Daoy (cell line): ENCODE results near the gene PTX4. TPM values are rescaled to one million over a fixed set of nuclear protein-coding genes. Genes with fewer than 3 reads are reported as not detected.

ENCODE experiments used
- DNase-seq: peaks from one replicate; pipeline ENCODE4 v3.0.0-alpha.2; 2015; ENCODE audit warnings: low read depth
- total RNA-seq: library from RNA; depleted of rRNA; stranded (reverse); fragments of >200 nt; shearing (Covaris generic); gene quantifications from 2 replicates; pipeline ENCODE4 v1.2.3, GENCODE V29; 2014

Gene PTX4
- total RNA-seq, 1 experiment from 2014 or later, result not detected

DNA sequence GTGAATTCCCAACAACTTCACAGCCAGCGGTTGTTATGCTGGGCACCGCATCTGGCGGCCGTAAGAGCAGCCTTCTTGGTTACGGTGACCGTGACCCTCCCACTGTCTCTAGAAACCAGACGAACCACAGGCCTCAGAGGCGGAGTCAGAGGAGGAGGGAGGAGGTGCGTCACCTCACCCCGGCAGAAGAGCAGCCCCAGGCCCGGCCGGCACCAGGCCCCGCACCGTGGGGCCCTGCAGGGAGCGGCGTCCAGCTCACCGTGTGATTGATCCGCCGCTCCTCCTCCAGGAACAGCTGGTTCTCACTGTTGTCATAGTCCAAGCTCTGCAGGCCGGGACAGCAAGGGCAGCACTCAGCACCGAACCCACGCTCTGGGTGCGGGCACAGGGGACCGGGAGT lies 27.6 kb downstream of the PTX4 start:
- no peak for DNase-seq

DNA sequence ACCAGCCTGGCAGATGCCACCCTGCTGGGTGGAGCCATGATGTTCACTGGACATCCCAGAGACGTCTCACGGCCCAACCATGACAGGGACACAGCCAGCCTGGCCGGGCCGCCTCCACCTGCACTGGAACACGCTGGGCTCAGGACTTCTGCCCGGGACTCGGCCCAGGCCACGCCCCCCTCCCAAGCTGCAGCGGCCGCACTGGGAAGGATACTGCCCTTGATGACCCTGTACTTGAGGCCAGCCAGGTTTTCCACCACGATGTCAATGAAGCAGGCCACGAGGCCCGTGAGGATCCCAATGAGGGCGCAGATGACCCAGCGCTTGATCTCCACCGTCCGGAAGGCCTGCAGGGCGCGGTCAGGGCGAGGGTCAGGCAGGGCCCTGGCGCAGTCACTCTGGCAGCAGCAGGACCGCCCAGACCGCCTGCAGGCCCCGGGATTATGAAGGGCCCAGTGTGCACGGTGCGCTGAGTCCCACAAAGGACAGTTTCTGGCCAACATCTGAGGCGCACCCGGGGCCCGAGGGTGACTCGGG lies 28.1 kb downstream of the PTX4 start:
- DNase-seq, result no peak

DNA sequence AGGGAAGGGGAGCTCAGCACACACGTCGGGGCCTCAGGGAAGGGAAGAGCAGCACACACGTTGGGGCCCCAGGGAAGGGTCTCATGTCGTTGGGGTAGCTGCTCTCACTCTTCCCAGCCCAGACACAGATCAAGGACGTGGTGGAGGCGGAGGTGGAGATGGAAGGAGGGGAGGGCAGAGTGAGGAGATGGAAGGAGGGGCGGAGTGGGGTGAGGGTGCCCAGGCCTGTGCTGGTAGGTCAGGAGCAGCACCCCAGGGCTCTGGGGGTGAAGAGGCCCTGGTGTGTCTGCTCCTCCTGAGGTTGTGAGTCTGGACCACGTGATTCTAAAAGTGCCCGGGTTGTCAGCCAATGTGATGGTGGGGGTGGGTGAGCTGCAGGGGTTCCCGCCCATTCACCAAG lies 28.8 kb downstream of the PTX4 start:
- no peak for DNase-seq

DNA sequence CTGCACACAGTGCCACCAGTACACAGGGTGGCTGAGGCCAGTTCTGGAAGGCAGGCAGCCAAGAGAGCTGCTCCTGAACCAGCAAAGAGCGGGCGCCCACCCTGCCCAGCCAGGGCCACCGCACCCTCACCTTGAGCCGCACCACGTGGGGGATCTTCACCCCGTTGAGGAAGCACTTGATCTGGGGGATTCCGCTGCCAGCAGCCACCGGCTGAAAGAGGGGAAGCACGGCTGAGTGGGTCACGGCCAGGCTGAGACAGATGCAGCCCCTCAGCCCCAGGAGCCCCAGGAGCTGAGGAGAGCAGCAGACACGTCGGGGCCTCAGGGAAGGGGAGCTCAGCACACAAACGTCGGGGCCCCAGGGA lies 29.8 kb downstream of the PTX4 start:
- DNase-seq, result no peak

- DNase-seq, result no peak
These were observed 30.3 kb downstream of the PTX4 start for GRCh38 chr16:1458336-1458976.

- no peak for DNase-seq
These were observed 31.1 kb downstream of the PTX4 start for GRCh38 chr16:1457489-1458245.

GRCh38 chr16:1456951-1457350 lies 31.8 kb downstream of the PTX4 start:
- no peak for DNase-seq

- DNase-seq, result no peak
These were observed 33.3 kb downstream of the PTX4 start for GRCh38 chr16:1455190-1456171.

DNA sequence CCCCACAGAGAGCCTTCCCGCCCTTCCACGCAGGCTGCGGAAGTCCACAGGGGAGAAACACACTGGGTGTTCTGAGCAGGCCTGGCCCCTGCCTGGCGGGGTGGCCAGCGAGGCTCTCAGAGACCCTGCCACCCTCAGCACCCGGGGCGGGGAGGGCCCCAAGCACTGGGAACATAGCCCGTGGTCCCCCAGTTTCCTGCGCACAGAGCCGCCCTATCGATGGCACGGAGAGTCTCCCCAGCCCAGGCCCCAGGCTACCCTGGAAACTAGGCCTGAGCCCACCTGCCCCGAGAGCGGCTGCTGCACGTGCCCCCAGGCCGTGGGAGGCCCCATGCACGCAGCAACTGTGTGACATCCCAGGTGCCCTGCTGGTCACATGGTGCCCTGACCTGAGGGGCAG lies 34.2 kb downstream of the PTX4 start:
- no peak for DNase-seq

- no peak for DNase-seq
These were observed 35.4 kb downstream of the PTX4 start for GRCh38 chr16:1453316-1453715.

DNA sequence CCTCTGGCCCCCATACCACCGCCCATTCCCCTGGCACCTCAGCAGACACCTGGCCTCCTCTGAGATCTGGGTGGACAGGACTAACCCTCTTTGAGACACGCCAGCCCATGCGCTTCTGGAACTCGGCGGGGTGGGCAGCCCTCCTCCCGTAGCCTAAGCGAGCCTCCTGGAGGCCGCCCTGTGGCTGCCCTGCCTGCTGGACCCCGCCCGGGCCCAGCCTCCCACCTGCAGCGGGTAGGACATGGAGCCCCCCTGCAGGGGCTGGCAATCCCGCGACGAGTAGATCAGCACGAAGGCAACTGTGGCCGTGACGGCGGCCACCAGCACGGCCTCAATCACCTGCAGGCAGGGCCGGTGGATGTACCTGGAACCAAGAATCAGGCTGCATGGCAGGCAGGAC lies 36.2 kb downstream of the PTX4 start:
- DNase-seq, result no peak

DNA sequence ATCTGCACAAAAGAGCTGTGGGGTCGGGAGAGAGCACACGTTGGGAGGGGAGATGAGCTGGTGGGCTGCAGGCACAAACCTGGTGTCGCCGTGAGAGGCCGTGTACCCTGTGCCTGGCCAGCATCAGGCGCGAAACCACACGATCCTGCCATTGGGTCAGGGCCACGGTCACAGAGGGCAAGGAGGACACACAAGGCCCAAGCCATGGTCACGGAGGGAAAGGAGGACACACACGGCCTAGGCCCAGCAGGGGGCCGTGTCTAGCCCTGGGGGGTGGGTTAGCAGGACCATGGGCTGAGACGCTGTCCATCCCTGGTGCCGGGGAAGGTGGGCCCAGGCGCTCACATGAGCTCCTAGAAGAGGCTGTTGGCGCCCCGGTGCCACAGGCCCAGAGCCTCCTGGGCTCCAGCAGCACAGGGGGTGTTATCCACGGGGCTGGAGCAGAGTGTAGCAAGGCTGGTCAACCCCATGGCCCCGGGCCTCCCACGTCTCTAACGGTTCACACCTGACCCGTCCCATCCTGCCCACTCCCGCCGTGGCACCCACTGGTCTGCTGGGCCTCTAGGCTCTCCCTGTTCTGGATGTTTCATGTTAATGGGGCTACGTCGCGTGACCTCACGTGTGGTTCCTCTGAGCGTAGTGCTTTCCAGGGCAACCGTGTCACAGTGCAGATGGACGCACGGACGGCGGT lies 36.9 kb downstream of the PTX4 start:
- no peak for DNase-seq

DNA sequence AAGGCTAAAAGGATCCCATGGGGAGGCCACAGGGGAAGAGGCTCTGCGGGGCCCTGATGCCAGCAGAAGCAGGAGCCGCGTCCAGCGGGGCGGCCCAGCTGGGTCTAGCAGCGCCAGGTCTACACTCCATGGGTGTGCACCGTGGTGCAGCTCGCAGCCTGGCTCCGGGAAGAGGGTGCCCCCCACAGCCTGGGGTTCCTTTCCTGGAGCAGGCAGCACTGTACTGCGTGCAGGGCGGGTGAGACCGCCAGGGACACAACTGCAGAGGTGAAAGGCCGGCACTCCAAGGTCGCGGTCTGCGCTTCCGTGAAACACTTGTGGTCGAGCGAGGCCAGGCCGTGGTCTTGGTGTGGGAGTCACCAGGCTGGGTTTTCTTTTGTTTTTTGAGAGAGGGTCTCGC lies 37.9 kb downstream of the PTX4 start:
- no peak for DNase-seq

DNA sequence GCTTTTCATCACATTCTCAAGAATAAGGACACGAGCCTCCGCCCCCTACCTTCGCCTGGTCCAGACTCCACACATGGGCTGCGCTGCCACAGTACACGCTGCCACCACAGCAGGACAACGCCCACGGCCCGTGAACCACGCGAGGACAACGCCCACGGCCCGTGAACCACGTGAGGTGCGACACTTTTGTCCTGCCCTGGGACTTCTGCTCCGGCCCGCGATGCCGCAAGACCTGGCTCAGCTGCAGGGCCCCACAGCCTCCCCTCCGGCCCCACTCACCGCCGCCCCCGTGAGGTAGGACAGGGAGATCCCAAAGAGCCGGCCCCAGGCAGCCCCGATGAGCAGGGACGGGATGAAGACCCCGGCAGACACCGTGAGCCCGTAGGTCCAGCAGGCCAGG lies 38.5 kb downstream of the PTX4 start:
- DNase-seq, result no peak

DNA sequence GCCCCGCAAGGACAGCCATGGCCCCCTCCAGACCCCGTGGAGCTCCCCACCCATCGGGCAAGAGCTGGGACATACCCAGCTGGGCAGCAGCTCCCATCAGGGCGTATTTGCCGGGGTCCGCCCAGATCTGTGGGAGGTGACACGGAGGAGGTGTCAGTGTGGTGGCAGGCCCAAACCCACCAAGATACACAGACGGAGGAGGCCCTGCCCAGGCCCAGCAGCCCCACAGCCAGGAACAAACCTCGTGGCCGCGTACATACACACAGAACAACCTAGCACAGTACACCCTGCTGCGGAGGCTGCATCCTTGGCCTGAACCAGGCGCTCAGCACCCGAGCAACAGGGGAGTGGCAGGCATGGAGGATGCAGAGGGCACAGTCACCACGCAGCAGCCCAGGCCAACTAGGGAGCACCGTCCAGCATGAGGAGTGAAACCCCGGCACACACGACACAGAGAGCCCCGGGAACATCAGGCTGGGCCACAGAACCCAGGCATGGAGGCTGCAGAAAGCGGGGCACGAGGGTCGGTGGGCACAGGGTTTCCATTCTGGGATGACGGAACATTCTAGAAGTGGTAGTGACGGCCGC lies 39.4 kb downstream of the PTX4 start:
- no peak for DNase-seq

- no peak for DNase-seq
These were observed 40.1 kb downstream of the PTX4 start for GRCh38 chr16:1448536-1449116.

DNA sequence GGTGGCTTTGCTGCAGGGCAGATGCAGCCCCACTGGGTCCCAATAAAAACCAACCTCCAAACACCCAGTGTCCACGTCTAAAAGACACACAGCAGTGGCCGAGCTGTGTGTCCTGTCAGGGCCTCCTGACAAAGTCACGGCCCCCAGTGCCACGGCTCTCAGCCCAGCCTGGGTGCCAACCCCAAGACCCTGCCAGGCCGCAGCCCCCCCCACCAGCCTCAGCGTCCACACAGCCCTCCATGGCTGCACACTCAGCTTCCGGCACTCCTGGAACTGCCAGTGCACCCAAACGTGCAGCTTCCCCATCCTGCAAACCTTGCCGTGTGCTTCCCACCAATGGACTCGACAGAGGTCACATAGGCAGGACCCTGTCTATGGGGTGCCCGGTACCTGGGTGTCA lies 40.8 kb downstream of the PTX4 start:
- DNase-seq, result no peak

GRCh38 chr16:1446296-1447080 lies 42.3 kb downstream of the PTX4 start:
- DNase-seq, result no peak

DNA sequence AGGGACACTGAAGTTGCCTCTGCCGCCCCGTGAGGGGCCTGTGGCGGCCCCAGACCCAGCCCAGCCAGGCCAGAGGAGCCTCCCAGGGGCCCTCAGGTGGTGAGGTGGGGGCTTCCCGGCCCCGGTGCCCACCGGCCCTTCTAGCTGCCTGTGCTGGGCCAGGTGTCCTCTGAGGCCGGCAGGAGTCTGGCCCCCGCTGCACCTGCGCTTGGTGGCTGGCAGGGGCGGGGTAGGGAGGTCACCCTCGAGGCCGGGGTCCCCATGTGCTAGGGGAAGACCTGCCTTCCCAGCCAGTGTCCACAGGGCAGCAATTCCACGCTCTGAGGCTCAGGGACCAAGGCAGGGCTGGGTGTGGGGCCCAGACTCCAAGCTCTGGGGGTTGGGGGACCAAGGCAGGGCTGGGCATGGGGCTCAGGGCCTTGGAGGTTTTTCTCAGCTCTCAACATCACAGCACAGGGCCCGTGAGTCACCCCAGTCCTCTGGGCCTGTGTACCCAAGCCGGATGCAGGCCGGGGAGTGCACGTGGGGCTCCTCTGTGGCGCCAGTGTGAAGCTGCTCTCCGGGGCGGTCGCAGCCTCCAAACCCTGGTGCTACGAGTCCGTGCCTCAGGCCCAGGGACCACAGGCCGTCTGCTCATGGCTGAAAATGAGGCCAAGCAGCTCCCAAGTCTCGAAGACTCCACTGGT lies 43.1 kb downstream of the PTX4 start:
- no peak for DNase-seq
